ENCODE data around the gene CDH13. TPM values are rescaled to one million over a fixed set of nuclear protein-coding genes. Genes with fewer than 3 reads are reported as not detected.

CDH13 gene
- total and polyA plus RNA-seq, 9 of the 15 experiments (the other 6 are each of a cell fraction or from before 2014, with no cell fraction given), result 0.03 TPM; not detected in 8

DNA sequence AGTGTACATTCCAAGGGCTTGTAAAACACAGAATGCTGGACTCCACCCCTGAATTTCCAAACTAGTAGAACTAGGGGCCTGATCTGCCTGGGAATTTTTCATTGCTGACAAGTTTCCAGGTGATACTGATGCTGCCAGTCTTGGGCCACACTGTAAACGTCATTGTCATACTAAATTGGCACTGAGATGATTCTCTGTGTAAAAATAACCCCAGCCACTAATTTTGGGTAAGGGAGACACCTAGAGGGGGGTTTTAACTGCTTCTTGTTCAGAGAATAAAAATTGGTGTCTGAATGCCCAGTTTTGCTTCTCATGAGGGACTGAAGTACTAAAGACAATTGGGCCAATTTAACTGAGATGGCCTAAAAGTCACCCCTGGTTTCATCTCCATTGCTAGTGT, 5.0 kb upstream of the CDH13 start:
- H4K20me1 ChIP-seq (replicated peaks; ENCODE audit: control insufficient read depth, insufficient read depth, low read length), result no peaks in the 10 kb centered on the region
- intact Hi-C loops (cut with micrococcal nuclease), result no loop called here
- in situ Hi-C loops (cut with MboI), result loop anchor here (10.0 kb wide), 1 partner anchor 347 kb away; no protein-coding TSS in a partner anchor
- H3K4me2 ChIP-seq (ENCODE audit: insufficient read depth, low read length), result no peak overlapping the region
- TF ChIP-seq RAD21 (CRISPR knock-in tag; conservative IDR thresholded peaks at IDR 0.05 in 1 of 2, IDR thresholded peaks at IDR 0.05 in 1 of 2) (0 out of 4 replicates have a peak, but pooled peaks of 1 of the 2 experiments have one; percentile 6), ZNF24 (IDR thresholded peaks at IDR 0.05) (no peak)
- H3K4me3 ChIP-seq, result no peak overlapping the region
- peaks cover 0 to 3% of the 10 kb centered on the region in 2 experiments; a peak in 2 of 5 replicates for H3K27me3 ChIP-seq (ENCODE audit: control insufficient read depth in 2 of 2, insufficient read depth in 2 of 2, low read length in 2 of 2)
- no peaks in the 10 kb centered on the region for H3K9me3 ChIP-seq (replicated peaks; ENCODE audit: control insufficient read depth, insufficient read depth, low read depth, low read length)
- BruUV-seq (replicated peaks), result no TSS peak
- no peak for ATAC-seq
- DNase-seq (ENCODE audit: extremely low read depth in 1 of 4, low spot score in 3 of 4), result no peak
- FAIRE-seq, result no peak
- H3K79me2 ChIP-seq (ENCODE audit: control insufficient read depth, insufficient read depth, low read length), result no peaks in the 10 kb centered on the region
- no peak overlapping the region for H3K9ac ChIP-seq (ENCODE audit: insufficient read depth in 1 of 2, low read depth in 2 of 2, low read length in 2 of 2)
- WGBS (ENCODE audit: insufficient coverage, low coverage, missing lambda C conversion rate), result 0% methylated on average over 1 of the region's 1 CpG
- ChIA-PET CTCF (ENCODE audit: low intra/inter-chr PET ratio) (no interaction called here), POLR2A (no interaction called here)
- H3K4me1 ChIP-seq (replicated peaks in 1 of 2; ENCODE audit: control insufficient read depth in 2 of 2, insufficient read depth in 2 of 2, low read length in 2 of 2), result no peaks in the 10 kb centered on the region
- H3K9me1 ChIP-seq (ENCODE audit: control insufficient read depth, insufficient read depth, low read length), result no peaks in the 10 kb centered on the region
- H3K27ac ChIP-seq (ENCODE audit: extremely low read depth, low read depth, low read length), result no peak overlapping the region
- no peak overlapping the region for H2AFZ ChIP-seq (ENCODE audit: low read depth, low read length)
- H3K36me3 ChIP-seq (ENCODE audit: control insufficient read depth, insufficient read depth, low read length), result no peaks in the 10 kb centered on the region

DNA sequence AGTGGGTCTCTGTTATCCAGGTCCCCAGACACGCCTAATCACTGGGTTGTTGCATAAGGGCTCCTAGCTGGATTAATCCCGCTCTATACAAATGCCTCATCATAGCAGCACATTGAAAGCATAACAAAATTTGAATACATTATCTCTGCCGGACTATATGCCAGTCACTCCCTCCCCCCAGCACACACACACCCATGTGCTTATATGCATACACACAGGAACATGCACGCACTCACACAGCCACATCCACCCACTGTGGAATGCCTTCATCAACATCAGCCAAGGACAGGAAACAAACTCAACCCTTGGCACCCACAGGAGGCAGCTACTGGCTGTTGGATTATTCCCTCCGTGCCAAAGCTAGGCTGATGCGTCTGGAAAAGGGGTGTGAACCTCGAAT, 3.5 kb upstream of the CDH13 start:
- under 1% methylated on average over 7 of the region's 7 CpGs for WGBS (ENCODE audit: insufficient coverage, low coverage, missing lambda C conversion rate)
- ATAC-seq, result no peak

More for the DNA sequence above, 3.5 kb upstream of the CDH13 start:
- BruUV-seq (replicated peaks), result no TSS peak
- Histone ChIP-seq H3K4me3 (no peak overlapping the region), H3K9me3 (replicated peaks; ENCODE audit: control insufficient read depth, insufficient read depth, low read depth, low read length) (no peaks in the 10 kb centered on the region), H3K27ac (ENCODE audit: extremely low read depth, low read depth, low read length) (no peak overlapping the region), H3K4me2 (ENCODE audit: insufficient read depth, low read length) (no peak overlapping the region), H3K36me3 (ENCODE audit: control insufficient read depth, insufficient read depth, low read length) (no peaks in the 10 kb centered on the region), H3K27me3 (ENCODE audit: control insufficient read depth in 2 of 2, insufficient read depth in 2 of 2, low read length in 2 of 2) (peaks cover 3 to 9% of the 10 kb centered on the region in 2 experiments; a peak in 2 of 5 replicates), H3K79me2 (ENCODE audit: control insufficient read depth, insufficient read depth, low read length) (no peaks in the 10 kb centered on the region), H3K9me1 (ENCODE audit: control insufficient read depth, insufficient read depth, low read length) (no peaks in the 10 kb centered on the region), H4K20me1 (replicated peaks; ENCODE audit: control insufficient read depth, insufficient read depth, low read length) (no peaks in the 10 kb centered on the region), H2AFZ (ENCODE audit: low read depth, low read length) (no peak overlapping the region), H3K9ac (ENCODE audit: insufficient read depth in 1 of 2, low read depth in 2 of 2, low read length in 2 of 2) (no peak overlapping the region), H3K4me1 (replicated peaks in 1 of 2; ENCODE audit: control insufficient read depth in 2 of 2, insufficient read depth in 2 of 2, low read length in 2 of 2) (no peaks in the 10 kb centered on the region)
- no peak for TF ChIP-seq TEAD1 (CRISPR knock-in tag; IDR thresholded peaks at IDR 0.05)
- TF ChIP-seq HNRNPH1 (optimal IDR thresholded peaks at IDR 0.05; ENCODE audit: low read depth, low read length), result no peak
- no peak for TF ChIP-seq YBX1 (IDR thresholded peaks at IDR 0.05)
- in situ Hi-C loops (cut with MboI) (loop anchor here (10.0 kb wide), 1 partner anchor 348 kb away; no protein-coding TSS in a partner anchor), intact Hi-C loops (cut with micrococcal nuclease) (no loop called here)
- CTCF ChIA-PET (ENCODE audit: low intra/inter-chr PET ratio), result no interaction called here
- no peak for FAIRE-seq
- POLR2A ChIA-PET, result interaction anchor here (0.8 kb wide), 1 partner anchor 73 kb away, joined by 3 read pairs; no protein-coding TSS in a partner anchor
- no peak for DNase-seq (ENCODE audit: extremely low read depth in 1 of 4, low spot score in 3 of 4)

All from K562 (cell line).